Stomach (tissue), 4 donors: ENCODE measurements around the gene GOLGA6L2.

ENCODE experiments used
- POLR2AphosphoS5 ChIP-seq, 3 donors: sonication (generic); formaldehyde crosslinking; IDR thresholded peaks; one replicate each; pipeline ENCODE4 v1.6.1; 2016; ENCODE audit warnings: antibody characterized with exemption in 3 of 3
- TF ChIP-seq, protein P1 (sequence below), 7 experiments: fragments of 450-650 bp in 4 of 7; fragments of 200-600 bp in 3 of 7; sonication (generic) in 3 of 7; IDR thresholded peaks; one replicate each; pipeline ENCODE4 v1.5.1; 2016 to 2019; ENCODE audit warnings: antibody characterized with exemption in 7 of 7, control low read depth in 2 of 7, mild to moderate bottlenecking in 1 of 7

DNA sequence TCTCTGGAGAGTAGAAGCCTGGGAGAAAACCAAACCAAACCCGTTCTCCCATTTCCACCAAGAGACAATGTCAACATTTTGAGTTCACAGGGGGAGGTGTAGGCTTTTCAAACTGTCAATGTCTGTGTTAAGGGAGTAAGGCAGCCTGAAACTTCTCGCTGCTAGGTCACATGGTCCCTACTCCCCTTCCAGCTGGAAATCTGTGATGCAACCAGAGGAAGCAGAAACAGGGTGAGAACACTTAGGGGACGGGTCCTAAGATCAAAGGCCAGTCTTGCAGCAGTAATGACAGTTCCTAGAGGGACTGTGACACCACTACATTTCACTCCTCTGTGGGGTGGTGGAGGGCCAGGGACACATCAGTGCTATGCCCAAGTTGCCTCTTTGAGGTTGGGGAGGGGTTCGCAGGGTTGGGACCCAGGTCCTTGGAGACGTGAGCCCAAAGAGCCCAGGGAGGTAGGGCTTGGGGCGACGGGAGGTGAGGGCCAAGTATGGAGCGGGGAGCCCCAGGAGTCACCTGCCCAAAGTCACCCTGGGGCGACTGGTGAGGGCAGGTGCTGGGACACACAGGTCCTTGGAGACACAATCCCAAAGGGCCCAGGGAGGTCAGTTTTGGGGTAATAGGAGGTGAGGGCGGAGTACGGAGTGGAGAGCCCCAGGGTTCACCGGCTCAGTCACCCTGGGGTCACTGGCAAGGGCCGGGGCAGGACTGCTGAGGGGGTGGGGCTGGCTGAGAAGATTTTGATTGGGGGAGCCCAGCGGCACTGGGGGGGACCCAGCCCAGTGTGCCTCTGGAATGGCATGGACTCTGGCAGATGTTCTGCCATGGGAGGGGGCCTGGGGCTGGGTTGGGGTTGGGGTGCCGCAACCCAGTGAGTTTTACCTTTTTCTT lies 582 bp downstream of the GOLGA6L2 start:
- TF ChIP-seq, protein P1, sequence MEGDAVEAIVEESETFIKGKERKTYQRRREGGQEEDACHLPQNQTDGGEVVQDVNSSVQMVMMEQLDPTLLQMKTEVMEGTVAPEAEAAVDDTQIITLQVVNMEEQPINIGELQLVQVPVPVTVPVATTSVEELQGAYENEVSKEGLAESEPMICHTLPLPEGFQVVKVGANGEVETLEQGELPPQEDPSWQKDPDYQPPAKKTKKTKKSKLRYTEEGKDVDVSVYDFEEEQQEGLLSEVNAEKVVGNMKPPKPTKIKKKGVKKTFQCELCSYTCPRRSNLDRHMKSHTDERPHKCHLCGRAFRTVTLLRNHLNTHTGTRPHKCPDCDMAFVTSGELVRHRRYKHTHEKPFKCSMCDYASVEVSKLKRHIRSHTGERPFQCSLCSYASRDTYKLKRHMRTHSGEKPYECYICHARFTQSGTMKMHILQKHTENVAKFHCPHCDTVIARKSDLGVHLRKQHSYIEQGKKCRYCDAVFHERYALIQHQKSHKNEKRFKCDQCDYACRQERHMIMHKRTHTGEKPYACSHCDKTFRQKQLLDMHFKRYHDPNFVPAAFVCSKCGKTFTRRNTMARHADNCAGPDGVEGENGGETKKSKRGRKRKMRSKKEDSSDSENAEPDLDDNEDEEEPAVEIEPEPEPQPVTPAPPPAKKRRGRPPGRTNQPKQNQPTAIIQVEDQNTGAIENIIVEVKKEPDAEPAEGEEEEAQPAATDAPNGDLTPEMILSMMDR (IDR thresholded peaks at IDR 0.05) = no peak
- no peak for TF ChIP-seq POLR2AphosphoS5 (IDR thresholded peaks at IDR 0.05)
